COR-L47 (cell line): Measurements from ENCODE around the gene IL1RAPL2.
"Not testable (repeated sequence)": the region's sequence is repeated elsewhere in the genome, so short reads cannot be mapped to it uniquely, and the experiment has no call there.

ENCODE experiments used
- DNase-seq: peaks from one replicate; lab custom pipeline; 2025; lab: John Stamatoyannopoulos, UW

IL1RAPL2 gene

DNA sequence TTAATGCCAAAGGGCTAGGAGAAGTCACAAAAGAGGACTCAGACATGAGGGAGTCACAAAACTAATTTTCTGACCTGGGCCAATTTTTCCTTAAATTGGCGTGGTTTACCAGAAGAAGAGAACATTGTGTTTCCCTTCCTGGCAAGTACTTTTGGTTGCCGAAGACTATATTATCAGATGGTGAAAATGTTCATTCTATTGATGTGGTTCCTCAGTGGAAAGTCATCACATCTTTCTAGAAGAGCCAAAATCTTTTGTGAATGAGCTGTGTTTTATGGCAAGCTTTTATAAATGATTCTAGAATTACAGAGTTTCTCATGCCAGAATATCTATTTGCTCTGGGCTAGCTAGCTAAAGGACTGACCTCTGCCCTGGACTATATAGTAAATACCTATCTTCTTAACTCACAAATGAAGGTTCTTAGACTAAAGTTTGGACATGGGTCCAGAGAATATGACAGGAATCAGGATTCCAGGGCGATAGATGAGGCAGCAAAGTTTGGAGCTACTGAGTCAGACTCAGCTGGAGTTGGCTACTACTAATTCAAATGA is 288.9 kb downstream of the IL1RAPL2 start:
- no peak for DNase-seq

DNA sequence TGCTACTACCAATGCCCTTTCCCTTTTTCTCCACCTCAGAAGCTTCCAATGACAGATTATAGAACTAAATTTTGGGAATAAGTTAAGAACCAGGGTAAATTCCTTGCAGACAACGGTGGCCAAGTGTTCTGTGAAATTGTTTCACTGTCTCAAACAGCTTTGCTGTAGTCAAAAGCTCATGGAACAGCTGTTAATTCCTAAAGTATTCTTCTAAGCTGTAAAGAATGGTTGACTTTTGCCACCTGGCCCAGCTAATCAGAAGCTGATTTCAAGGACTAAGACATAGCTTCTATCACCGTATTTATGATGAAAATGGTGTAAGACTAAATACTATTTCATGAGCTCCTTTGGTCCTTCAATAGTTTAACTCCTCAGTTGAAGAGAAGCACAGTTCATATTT is 297.5 kb downstream of the IL1RAPL2 start:
- DNase-seq, result no peak

GRCh38 chrX:104864296-104864695 is 298.3 kb downstream of the IL1RAPL2 start:
- DNase-seq, result no peak

DNA sequence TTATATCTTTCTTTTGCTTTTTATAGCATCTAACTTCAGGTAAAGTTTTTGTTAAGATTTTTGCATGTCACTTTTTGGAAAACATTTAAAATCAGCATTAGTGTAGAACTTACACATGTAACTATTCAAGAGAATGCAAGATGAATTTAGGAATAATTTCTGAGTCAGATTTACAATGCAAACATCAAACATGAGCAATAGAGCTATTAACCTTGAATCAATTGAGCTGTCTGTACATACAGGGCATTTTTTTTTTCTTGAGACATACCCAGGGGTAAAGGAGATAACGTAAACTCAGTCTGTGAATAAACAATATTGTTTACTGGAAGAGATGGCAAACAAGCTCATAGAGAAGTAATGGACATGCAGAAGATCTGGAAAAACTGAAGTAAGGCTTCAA is 311.5 kb downstream of the IL1RAPL2 start:
- no peak for DNase-seq

- no peak for DNase-seq
Measured at GRCh38 chrX:104902070-104902469, 336.1 kb downstream of the IL1RAPL2 start.

DNA sequence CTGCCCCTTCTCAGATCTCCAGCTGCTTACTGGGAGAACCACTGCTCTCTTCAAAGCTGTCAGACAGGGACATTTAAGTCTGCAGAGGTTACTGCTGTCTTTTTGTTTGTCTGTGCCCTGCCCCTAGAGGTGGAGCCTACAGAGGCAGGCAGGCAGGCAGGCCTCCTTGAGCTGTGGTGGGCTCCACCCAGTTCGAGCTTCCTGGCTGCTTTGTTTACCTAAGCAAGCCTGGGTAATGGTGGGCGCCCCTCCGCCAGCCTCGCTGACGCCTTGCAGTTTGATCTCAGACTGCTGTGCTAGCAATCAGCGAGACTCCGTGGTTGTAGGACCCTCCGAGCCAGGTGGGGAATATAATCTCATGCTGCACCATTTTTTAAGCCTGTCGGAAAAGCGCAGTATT is 343.7 kb downstream of the IL1RAPL2 start:
- not testable (repeated sequence) for DNase-seq

GRCh38 chrX:104913348-104913747 is 347.3 kb downstream of the IL1RAPL2 start:
- no peak for DNase-seq

- not testable (repeated sequence) for DNase-seq
Measured at GRCh38 chrX:104914686-104915085, 348.7 kb downstream of the IL1RAPL2 start.

GRCh38 chrX:104918122-104918521 is 352.1 kb downstream of the IL1RAPL2 start:
- DNase-seq, result no peak

GRCh38 chrX:104921584-104922205 is 355.7 kb downstream of the IL1RAPL2 start:
- no peak for DNase-seq

DNA sequence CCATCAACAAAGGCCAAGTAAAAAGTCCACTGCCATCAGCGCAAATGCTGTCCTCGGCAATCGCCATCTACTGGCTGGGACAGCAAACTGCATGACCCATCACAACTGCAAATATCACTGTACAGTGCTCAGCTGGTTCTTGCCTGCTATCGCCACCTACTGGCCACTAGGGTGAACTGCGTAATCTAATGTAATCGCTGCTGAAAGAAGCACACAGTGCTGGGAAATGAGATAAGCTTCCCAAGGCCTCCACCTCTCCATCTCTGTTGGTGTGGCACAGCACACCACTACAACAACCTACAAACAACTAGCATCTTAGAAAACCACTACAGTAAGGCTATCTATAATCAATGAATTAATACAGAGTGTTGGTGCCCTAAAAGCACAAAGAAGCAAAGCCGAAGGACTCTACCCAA is 356.2 kb downstream of the IL1RAPL2 start:
- DNase-seq, result peak; percentile 24

DNA sequence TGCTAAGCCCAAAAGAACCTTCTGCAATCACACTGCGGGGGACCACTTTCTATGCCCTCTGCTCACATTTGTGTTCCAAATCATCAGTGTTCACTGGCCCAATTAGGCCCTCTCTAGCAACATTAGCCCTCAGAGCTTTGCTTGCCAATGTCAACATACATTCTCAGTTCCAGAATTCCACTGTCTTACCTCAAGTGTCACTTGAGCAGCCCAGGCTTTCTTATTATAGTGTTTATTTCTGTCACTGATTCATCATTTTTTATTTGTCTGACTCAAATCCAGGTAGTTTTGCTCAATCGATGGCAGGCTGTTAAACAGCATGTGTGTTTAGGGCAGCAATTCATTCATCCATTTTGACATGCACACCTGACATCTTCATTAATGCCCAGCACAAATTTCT is 363.3 kb downstream of the IL1RAPL2 start:
- DNase-seq, result no peak

- DNase-seq, result no peak
Measured at GRCh38 chrX:104935581-104935980, 369.6 kb downstream of the IL1RAPL2 start.

- no peak for DNase-seq
Measured at GRCh38 chrX:104953251-104953650, 387.3 kb downstream of the IL1RAPL2 start.

DNA sequence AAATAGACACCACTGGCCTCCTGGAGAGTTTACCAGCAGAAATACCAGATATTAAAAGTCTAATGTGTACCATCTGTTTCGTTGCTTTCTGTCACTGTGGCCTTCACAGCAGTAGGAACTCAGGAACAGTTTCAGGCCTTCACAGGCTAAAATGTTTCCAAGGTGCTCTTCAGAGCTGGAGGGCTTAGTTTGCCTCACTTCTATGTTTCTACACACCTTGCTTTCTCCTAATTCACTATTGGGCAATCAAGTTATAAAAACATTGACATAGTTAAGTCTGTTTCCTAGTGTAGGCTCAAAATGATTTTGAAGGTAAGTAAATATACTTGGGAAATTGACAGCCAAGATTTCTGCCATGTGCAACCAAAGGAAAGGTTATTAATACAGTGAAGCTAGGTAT is 395.9 kb downstream of the IL1RAPL2 start:
- no peak for DNase-seq

DNA sequence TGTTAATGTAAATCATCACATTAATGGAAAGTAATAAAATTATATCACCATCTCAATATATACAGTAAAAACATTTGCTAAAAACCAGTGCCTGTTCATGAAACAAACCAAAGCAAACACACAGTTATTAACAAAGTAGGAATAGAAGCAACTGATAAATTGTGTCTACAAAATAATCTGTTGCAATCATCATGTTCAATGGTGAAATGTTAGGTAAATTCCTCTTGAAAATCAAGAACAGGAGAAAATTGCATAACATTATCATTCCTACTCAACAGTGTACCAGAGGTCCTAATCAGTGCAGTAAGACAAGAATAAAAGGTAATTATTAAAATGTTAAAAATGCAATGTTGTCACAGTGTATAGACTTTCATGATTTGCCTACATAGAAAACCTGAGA is 402.2 kb downstream of the IL1RAPL2 start:
- no peak for DNase-seq

GRCh38 chrX:104972737-104973136 is 406.7 kb downstream of the IL1RAPL2 start:
- no peak for DNase-seq

DNA sequence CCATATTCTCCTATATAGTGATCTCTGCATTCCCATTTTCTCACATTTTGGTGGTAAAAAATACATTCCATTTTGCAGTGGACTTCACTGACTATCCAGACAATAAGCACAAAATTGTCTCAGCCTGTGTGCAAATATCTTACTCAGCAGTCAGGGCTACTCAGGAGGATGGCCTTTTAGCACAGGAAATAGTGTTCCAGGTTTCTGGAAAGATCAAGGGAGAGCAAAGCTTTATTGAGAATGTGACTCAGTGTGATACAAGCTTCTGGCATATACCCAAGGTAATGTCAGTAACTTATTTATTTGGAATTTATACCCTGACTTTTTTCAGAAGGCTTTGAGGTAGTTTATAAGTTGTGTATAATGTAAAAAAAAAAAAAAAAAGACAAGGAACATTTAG is 421.1 kb downstream of the IL1RAPL2 start:
- no peak for DNase-seq

DNA sequence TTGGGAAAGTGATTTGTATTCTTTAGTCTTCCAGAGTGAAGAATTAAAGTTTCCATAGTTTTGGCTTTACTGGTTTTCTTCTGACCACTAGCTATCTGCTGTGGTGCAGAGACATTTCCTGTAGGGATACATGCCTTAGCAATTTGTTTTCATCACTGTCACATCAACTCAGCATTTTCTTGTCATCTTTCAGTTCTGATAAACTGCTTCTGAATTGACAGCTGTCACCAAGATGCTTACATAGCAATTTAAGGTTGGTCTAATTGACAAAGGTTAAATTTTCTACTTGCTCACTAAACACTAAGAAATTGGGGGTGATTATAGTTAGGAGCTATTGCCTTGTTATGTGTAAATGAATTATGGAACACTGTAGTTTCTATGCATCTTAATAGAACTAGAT is 422.0 kb downstream of the IL1RAPL2 start:
- DNase-seq, result no peak

- no peak for DNase-seq
Measured at GRCh38 chrX:104995546-104995945, 429.5 kb downstream of the IL1RAPL2 start.

DNA sequence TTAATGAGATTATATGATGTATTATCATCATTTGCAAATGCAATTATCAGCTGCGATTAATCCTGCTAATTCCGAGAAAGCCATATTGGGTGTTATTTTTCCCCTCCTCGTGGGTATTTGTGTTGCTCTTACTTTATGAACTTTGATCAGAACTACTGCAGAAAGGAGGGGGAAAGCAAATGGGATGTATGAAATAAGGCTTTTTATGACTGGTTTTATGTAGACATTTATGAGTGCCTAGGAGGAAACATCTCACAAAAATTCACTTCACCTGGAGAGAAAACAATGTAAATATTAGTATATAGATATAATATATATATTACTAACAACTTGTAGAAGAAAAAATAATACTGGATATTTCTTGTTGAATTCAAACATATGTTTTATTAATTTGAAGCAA is 440.1 kb downstream of the IL1RAPL2 start:
- no peak for DNase-seq

DNA sequence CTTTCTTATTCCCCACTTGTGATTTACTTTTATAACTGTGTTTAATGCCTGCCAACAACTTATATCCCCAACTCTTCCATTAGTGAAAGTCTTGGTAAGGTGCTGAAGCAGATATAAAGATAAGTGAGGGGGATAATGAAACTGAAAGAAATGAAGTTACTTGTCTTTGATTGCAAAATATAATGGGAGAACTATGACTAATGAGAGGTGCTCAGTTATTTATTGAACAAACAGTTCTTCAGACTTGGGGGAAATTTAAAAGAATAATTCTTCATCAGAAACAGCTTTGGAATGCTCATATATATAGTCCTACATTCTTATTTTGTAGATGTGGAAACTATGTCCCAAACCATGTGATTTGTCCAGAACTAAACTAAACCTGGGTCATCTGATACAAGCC is 441.0 kb downstream of the IL1RAPL2 start:
- no peak for DNase-seq

- DNase-seq, result no peak
Measured at GRCh38 chrX:105013719-105014118, 447.7 kb downstream of the IL1RAPL2 start.

DNA sequence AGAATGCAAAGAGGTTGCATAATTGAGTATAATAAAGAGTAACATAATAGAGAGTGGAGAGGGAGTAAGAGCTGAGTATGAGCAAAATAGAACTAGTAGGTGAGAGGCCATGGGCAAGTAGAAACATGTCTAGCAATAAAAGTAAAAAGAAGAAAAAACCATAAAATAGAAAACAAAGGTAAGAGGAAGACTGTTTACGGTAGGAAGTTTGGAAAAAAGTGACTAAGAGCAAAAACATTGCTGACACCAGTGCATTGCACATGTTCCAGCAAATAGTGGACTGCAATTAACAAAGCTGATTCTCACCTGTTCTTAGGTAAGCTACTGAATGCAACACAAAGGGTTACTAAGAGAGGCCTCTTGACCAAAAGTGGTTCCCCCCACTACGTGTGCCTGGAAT is 451.6 kb downstream of the IL1RAPL2 start:
- DNase-seq, result no peak
